Kidney epithelial cell (primary cell): ENCODE results near the gene MOGAT2. TPM values are rescaled to one million over a fixed set of nuclear protein-coding genes. Genes with fewer than 3 reads are reported as not detected.

Experiments used
- DNase-seq: peaks from one replicate; pipeline ENCODE4 v3.0.0-alpha.2; 2010; ENCODE audit warnings: low read depth
- H3K27me3 ChIP-seq: 2 replicates; pipeline ENCODE4 v1.6.0; 2011; ENCODE audit warnings: low read length; ENCODE audit not compliant: control insufficient read depth, insufficient read depth
- H3K36me3 ChIP-seq: 2 replicates; pipeline ENCODE4 v1.5.1; 2011; ENCODE audit warnings: low read length; ENCODE audit not compliant: control insufficient read depth, insufficient read depth
- H3K4me3 ChIP-seq: 2 replicates; pipeline ENCODE4 v1.5.1; 2011; ENCODE audit warnings: low read depth, mild to moderate bottlenecking, control low read depth, low read length
- CTCF ChIP-seq: IDR thresholded peaks from 2 replicates; pipeline ENCODE4 v1.5.1; 2011; ENCODE audit warnings: mild to moderate bottlenecking, moderate library complexity, low read length, control low read depth, inconsistent platforms; ENCODE audit not compliant: insufficient read depth, poor library complexity, severe bottlenecking
- total RNA-seq: library from RNA; depleted of rRNA; stranded (reverse); fragments of >200 nt; gene quantifications from 2 replicates; pipeline ENCODE4 v1.2.3, GENCODE V29; 2015

Gene MOGAT2
- total RNA-seq, 1 donor from 2014 or later: not detected

GRCh38 chr11:75777461-75778110 is 59.9 kb downstream of the MOGAT2 start:
- Histone ChIP-seq H3K27me3 (no peaks in the 10 kb centered on the region), H3K4me3 (no peak overlapping the region), H3K36me3 (no peaks in the 10 kb centered on the region)
- TF ChIP-seq CTCF: no peak
- DNase-seq: no peak

- no peak for DNase-seq
Observed at GRCh38 chr11:75778962-75779361, 61.3 kb downstream of the MOGAT2 start.

GRCh38 chr11:75779960-75780359 is 62.3 kb downstream of the MOGAT2 start:
- no peak for TF ChIP-seq CTCF
- Histone ChIP-seq H3K36me3 (no peaks in the 10 kb centered on the region), H3K4me3 (no peak overlapping the region), H3K27me3 (no peaks in the 10 kb centered on the region)
- no peak for DNase-seq

More at GRCh38 chr11:75778962-75779361, 61.3 kb downstream of the MOGAT2 start:
- H3K4me3 ChIP-seq: no peak overlapping the region
- TF ChIP-seq CTCF: no peak
- H3K36me3 ChIP-seq: no peaks in the 10 kb centered on the region
- no peaks in the 10 kb centered on the region for H3K27me3 ChIP-seq

- Histone ChIP-seq H3K27me3 (no peaks in the 10 kb centered on the region), H3K36me3 (no peaks in the 10 kb centered on the region), H3K4me3 (no peak overlapping the region)
- DNase-seq: no peak
- no peak for TF ChIP-seq CTCF
Observed at GRCh38 chr11:75780888-75781287, 63.2 kb downstream of the MOGAT2 start.

GRCh38 chr11:75781296-75781695 is 63.7 kb downstream of the MOGAT2 start:
- H3K4me3 ChIP-seq: no peak overlapping the region
- TF ChIP-seq CTCF: no peak
- H3K27me3 ChIP-seq: no peaks in the 10 kb centered on the region
- no peaks in the 10 kb centered on the region for H3K36me3 ChIP-seq
- DNase-seq: no peak

GRCh38 chr11:75781831-75782230 is 64.2 kb downstream of the MOGAT2 start:
- Histone ChIP-seq H3K4me3 (no peak overlapping the region), H3K27me3 (no peaks in the 10 kb centered on the region), H3K36me3 (no peaks in the 10 kb centered on the region)
- DNase-seq: no peak
- TF ChIP-seq CTCF: no peak
